HFFc6 (cell line): ENCODE measurements around the gene CAPN14. TPM values are rescaled to one million over a fixed set of nuclear protein-coding genes. Genes with fewer than 3 reads are reported as not detected.
A peak's percentile ranks its signal among the peaks of the same experiment; 100 is the strongest.

Experiments
- DNase-seq: peaks from one replicate; pipeline ENCODE4 v3.0.0-alpha.2; 2018
- H3K27ac Mint-ChIP-seq: 2 replicates; pipeline ENCODE4 v1.8.0; 2020; ENCODE audit warnings: mild to moderate bottlenecking, mixed read lengths
- H3K27me3 Mint-ChIP-seq: 2 replicates; pipeline ENCODE4 v1.8.0; 2021; ENCODE audit warnings: mild to moderate bottlenecking, moderate library complexity, mixed read lengths; ENCODE audit not compliant: insufficient read depth
- H3K36me3 Mint-ChIP-seq: 2 replicates; pipeline ENCODE4 v1.8.0; 2021; ENCODE audit warnings: low read depth, mixed read lengths
- H3K4me1 Mint-ChIP-seq: 2 replicates; pipeline ENCODE4 v1.8.0; 2020; ENCODE audit warnings: low read depth, mixed read lengths
- H3K4me3 Mint-ChIP-seq: 2 replicates; pipeline ENCODE4 v1.8.0; 2020; ENCODE audit warnings: mild to moderate bottlenecking, moderate library complexity, mixed read lengths
- H3K9me3 Mint-ChIP-seq: 2 replicates; pipeline ENCODE4 v1.8.0; 2020; ENCODE audit warnings: mild to moderate bottlenecking, mixed read lengths
- total RNA-seq, 6 experiments: library from RNA; stranded (reverse); fragmentation: NEBNext Ultra II Directional; extraction: Animal tissue kit (Norgen Biotek cat#: 25700); gene quantifications; 2 replicates in 1 of 6; 3 replicates in 5 of 6; pipeline ENCODE4 v1.2.3, GENCODE V29; 2021
- TF ChIP-seq, protein P1 (sequence below): fragments of 200-600 bp; sonication (generic); IDR thresholded peaks from 2 replicates; pipeline ENCODE4 v1.5.0; 2021; ENCODE audit warnings: antibody characterized with exemption, mild to moderate bottlenecking

CAPN14 gene
- total RNA-seq, 6 experiments from 2014 or later: 0.06 to 0.14 (median 0.07) TPM

DNA sequence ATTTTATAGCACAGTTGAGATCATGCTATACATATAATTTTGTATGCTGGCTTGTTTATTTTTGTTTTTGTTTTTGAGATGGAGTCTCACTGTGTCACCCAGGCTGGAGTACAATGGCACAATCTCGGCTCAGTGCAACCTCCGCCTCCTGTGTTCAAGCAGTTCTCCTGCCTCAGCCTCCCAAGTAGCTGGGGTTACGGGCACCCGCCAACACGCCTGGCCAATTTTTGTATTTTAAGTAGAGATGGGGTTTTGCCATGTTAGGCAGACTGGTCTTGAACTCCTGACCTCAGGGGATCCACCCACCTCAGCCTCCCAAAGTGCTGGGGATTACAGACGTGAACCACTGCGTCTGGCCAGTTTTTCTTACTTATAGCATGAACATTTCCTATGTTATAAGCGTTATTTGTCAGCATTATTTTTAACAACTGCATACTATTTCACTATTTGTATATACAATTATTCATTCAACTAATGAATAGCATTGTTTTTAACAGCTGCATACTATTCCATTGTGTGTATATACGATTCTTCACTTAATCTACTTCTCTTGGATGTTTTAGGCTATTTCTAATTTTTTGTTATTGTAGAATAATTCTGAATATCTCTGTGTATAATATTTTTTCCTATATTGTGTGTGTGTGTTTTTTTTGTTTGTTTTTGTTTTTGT, 20.2 kb upstream of the CAPN14 start:
- Mint-ChIP-seq H3K36me3 (peaks cover 9% of the 10 kb centered on the region; the same call in 1 of the 2 replicates), H3K4me1 (peaks cover 71% of the 10 kb centered on the region), H3K27me3 (peaks cover 2% of the 10 kb centered on the region; the same call in 1 of the 2 replicates), H3K27ac (peak overlapping the region; percentile 89; the same call in 1 of the 2 replicates), H3K9me3 (no peaks in the 10 kb centered on the region), H3K4me3 (peak overlapping the region; percentile 78)
- DNase-seq: no peak
- TF ChIP-seq, protein P1, sequence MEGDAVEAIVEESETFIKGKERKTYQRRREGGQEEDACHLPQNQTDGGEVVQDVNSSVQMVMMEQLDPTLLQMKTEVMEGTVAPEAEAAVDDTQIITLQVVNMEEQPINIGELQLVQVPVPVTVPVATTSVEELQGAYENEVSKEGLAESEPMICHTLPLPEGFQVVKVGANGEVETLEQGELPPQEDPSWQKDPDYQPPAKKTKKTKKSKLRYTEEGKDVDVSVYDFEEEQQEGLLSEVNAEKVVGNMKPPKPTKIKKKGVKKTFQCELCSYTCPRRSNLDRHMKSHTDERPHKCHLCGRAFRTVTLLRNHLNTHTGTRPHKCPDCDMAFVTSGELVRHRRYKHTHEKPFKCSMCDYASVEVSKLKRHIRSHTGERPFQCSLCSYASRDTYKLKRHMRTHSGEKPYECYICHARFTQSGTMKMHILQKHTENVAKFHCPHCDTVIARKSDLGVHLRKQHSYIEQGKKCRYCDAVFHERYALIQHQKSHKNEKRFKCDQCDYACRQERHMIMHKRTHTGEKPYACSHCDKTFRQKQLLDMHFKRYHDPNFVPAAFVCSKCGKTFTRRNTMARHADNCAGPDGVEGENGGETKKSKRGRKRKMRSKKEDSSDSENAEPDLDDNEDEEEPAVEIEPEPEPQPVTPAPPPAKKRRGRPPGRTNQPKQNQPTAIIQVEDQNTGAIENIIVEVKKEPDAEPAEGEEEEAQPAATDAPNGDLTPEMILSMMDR: no peak

DNA sequence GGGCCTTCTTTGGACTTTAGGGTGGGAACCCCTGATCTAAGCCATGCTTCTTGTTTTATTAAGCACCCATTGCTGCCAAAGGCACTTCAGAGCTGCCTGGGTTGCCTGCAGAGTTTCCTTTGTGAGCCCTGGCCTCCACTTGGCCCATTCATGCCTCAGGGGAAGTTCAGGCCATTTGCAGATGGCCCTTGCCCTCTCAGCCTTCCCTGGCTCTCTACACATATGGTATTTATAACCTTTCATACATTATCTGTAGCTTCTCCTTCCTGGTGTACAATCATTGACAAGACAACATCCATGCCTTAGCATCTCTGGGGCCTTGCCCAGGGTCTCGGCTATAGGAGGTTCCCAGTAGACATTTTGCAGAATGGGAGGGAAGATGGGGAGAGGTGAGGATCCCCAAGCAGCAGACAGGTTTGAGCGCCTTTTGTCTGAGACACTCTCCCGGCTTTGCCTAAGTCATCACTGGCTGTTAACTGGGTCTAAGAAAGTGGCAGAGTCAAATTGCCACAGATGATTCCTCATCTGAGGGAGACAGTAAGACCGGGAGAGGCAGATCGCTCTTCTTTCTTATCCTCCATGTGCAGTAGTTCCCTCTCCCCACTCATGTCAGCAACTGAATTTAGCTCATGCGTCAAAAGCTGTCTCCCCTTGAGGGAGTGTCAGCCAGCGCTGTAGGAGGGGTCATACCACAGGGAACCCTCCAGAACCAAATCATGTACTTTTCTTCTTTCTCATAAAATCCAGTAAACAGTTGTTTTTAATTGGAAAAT, 19.3 kb upstream of the CAPN14 start:
- H3K36me3 Mint-ChIP-seq: 0 out of 2 replicates have a peak, but pooled peaks cover 4% of the 10 kb centered on the region
- no peak overlapping the region for H3K27ac Mint-ChIP-seq
- H3K9me3 Mint-ChIP-seq: no peaks in the 10 kb centered on the region
- H3K4me1 Mint-ChIP-seq: peaks cover 71% of the 10 kb centered on the region
- H3K27me3 Mint-ChIP-seq: peaks cover 2% of the 10 kb centered on the region; the same call in 1 of the 2 replicates
- TF ChIP-seq, protein P1: no peak
- H3K4me3 Mint-ChIP-seq: peak overlapping the region; percentile 82
- DNase-seq: no peak

DNA sequence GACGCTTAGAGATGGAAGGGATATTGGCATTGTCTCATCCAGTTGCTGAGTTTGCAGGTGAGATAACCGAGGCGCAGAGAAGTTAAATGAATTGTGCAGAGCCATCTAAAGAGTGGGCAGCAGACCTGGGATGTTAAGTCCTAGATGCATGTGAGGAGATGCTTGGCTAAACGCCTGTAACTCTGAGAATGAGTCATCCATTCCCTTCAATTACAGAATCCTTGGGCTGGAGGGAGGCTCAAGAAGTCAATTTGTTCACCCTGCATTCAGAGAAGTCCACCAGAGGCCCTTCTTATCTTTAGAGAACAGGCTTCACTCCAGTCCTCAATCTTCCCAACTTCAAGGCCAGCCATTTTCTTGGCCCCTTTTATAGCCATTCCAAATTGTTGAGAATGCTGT, 18.2 kb upstream of the CAPN14 start:
- H3K27me3 Mint-ChIP-seq: peaks cover 4% of the 10 kb centered on the region; the same call in 1 of the 2 replicates
- peak overlapping the region; percentile 82 for H3K4me3 Mint-ChIP-seq
- H3K27ac Mint-ChIP-seq: peak overlapping the region; percentile 33
- no peaks in the 10 kb centered on the region for H3K9me3 Mint-ChIP-seq
- H3K36me3 Mint-ChIP-seq: no peaks in the 10 kb centered on the region
- TF ChIP-seq, protein P1: peak; percentile 8; the same call in 1 of the 2 replicates
- peaks cover 65% of the 10 kb centered on the region for H3K4me1 Mint-ChIP-seq
- peak; percentile 84 for DNase-seq

DNA sequence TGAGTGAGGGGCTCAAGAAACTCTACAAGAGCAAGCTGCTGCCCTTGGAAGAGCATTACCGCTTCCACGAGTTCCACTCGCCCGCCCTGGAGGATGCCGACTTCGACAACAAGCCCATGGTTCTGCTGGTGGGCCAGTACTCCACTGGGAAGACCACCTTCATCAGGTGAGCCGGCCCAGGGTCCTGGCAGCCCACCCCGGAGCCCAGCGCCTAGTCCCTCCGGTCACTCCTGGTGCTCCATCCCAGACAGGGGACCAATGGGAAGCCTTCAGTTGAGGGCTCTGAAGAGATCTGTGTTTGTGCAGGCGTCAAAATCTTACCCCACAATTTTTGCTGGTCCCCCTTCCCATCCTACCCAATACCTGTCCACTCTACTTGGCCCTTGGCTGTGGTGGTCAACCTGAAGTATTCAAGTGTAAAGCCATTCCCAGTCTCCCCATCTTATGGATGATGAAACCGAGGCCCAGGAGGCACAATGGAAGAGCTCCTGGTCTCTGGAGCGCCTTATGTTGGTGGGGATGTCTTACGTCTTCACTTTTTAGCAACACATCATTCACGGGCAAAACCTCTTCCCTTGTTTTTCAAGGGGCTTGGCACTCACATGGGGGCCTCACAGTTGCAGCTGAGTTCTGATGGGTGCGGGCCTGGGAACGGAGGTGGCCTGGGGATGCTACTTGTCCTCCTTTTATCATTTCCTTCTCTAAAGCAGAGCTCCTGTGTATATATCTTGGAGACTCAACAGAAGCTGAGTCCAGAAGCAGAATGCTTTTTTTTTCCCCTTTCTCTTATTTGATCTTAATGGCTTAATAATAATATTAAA, 17.6 kb upstream of the CAPN14 start:
- Mint-ChIP-seq H3K36me3 (no peaks in the 10 kb centered on the region), H3K9me3 (no peaks in the 10 kb centered on the region), H3K27ac (peak overlapping the region; percentile 33), H3K27me3 (peaks cover 4% of the 10 kb centered on the region; the same call in 1 of the 2 replicates), H3K4me1 (peaks cover 59% of the 10 kb centered on the region), H3K4me3 (peak overlapping the region; percentile 82)
- DNase-seq: no peak
- TF ChIP-seq, protein P1: no peak
